BLaER1 treated with 17β-estradiol and CSF1 and Interleukin-3, amounts not matched to agents 10 nM and 100 nM (cell line): ENCODE results near the gene CLRN1.

Experiments used
- H3K27ac ChIP-seq, 11 experiments: shearing (Covaris generic); formaldehyde crosslinking; 2 replicates each; pipeline ENCODE4 v1.8.1; 2022
- H3K27me3 ChIP-seq, 11 experiments: shearing (Covaris generic); formaldehyde crosslinking; 2 replicates each; pipeline ENCODE4 v1.8.1; 2022
- H3K36me3 ChIP-seq, 11 experiments: shearing (Covaris generic); formaldehyde crosslinking; 2 replicates each; pipeline ENCODE4 v1.8.1; 2022
- H3K4me1 ChIP-seq, 10 experiments: shearing (Covaris generic); formaldehyde crosslinking; 2 replicates each; pipeline ENCODE4 v1.8.1; 2022
- H3K4me2 ChIP-seq, 11 experiments: shearing (Covaris generic); formaldehyde crosslinking; 2 replicates each; pipeline ENCODE4 v1.8.1; 2022
- H3K4me3 ChIP-seq, 10 experiments: shearing (Covaris generic); formaldehyde crosslinking; 2 replicates each; pipeline ENCODE4 v1.8.1; 2022
- H3K9ac ChIP-seq, 11 experiments: shearing (Covaris generic); formaldehyde crosslinking; 2 replicates each; pipeline ENCODE4 v1.8.1; 2022
- H3K9me3 ChIP-seq, 11 experiments: shearing (Covaris generic); formaldehyde crosslinking; replicated peaks in 1 of 11; 2 replicates each; pipeline ENCODE4 v1.8.1; 2022
- H4K20me1 ChIP-seq, 11 experiments: shearing (Covaris generic); formaldehyde crosslinking; 2 replicates each; pipeline ENCODE4 v1.8.1; 2022
- Cebpa-rat ChIP-seq, 11 experiments: shearing (Covaris generic); IDR thresholded peaks; 2 replicates each; pipeline ENCODE4 v1.8.1; 2022

Gene CLRN1, protein sequence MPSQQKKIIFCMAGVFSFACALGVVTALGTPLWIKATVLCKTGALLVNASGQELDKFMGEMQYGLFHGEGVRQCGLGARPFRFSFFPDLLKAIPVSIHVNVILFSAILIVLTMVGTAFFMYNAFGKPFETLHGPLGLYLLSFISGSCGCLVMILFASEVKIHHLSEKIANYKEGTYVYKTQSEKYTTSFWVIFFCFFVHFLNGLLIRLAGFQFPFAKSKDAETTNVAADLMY

DNA sequence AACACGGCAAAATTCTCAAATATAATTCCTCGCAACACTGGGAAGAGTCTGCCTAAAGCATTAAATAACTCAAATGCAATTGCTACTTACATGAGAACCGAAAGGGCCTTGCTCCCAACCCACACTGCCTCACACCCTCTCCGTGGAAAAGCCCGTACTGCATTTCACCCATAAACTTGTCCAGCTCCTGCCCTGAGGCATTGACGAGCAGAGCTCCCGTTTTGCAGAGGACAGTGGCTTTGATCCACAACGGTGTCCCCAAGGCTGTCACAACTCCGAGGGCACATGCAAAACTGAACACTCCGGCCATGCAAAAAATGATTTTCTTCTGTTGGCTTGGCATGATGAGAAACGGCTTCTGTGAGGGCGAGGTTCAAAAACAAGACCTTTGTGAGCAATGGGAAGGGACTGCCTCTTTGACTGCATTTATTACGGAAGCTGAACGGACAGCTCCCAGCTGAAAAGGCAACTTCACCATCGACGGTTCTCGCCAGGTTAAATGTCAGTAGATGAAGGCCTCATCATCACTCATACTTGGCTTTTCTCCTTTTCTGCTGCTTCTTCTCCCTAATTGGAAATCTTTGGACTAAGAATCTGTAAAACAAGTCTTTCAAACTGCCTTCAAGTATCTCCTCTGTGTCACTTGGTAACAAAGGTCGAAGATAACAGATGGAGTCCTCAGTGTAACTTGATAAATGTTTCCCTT is at the start of gene CLRN1:
Gene CLRN1 (minus strand): TSS at position 362 of the 706 bp plus-strand sequence. CDS start 19 bp downstream, at position 343.
- no peak within 1 kb of the TSS for H3K4me3 ChIP-seq
- no peak within 1 kb of the TSS for H3K4me2 ChIP-seq
- H3K4me1 ChIP-seq = no peaks in the 10 kb centered on the region
- no peak for TF ChIP-seq Cebpa-rat (IDR thresholded peaks at IDR 0.05)
- H3K9me3 ChIP-seq = no peaks in the 10 kb centered on the region
- H3K9ac ChIP-seq = no peak within 1 kb of the TSS
- H3K36me3 ChIP-seq = no peaks in the 10 kb centered on the region
- H3K27me3 ChIP-seq = no peaks in the 10 kb centered on the region; a peak in 1 of 22 replicates
- no peak within 1 kb of the TSS for H3K27ac ChIP-seq
- H4K20me1 ChIP-seq = no peaks in the 10 kb centered on the region

DNA sequence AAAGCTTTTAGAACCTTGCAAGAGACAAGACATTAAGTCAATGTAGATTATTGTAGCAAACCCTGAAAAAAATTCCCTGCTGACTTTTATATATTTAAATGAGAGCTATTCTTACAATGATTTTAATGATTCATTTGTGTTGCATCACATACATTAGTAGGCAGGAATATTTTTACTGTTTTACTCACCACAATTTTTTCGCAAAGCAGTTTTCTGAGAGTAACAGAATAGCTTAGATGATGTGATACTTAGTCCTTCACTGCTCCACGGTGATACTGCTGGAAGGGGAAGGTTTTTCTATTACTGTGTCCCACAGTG is 43.9 kb upstream of the CLRN1 start:
- Histone ChIP-seq H3K27ac (peak overlapping the region in 1 of 11 experiments; percentile 43; a peak in 1 of 22 replicates), H3K4me2 (peak overlapping the region in 3 of 11 experiments; percentile 5 to 23 (median 22); a peak in 3 of 22 replicates), H3K27me3 (no peaks in the 10 kb centered on the region), H3K4me3 (no peak overlapping the region), H4K20me1 (no peaks in the 10 kb centered on the region), H3K4me1 (peaks cover 2 to 15% (median 11%) of the 10 kb centered on the region in 10 experiments; a peak in 16 of 20 replicates), H3K9ac (no peak overlapping the region), H3K9me3 (no peaks in the 10 kb centered on the region), H3K36me3 (no peaks in the 10 kb centered on the region)
- TF ChIP-seq Cebpa-rat (IDR thresholded peaks at IDR 0.05) = no peak

DNA sequence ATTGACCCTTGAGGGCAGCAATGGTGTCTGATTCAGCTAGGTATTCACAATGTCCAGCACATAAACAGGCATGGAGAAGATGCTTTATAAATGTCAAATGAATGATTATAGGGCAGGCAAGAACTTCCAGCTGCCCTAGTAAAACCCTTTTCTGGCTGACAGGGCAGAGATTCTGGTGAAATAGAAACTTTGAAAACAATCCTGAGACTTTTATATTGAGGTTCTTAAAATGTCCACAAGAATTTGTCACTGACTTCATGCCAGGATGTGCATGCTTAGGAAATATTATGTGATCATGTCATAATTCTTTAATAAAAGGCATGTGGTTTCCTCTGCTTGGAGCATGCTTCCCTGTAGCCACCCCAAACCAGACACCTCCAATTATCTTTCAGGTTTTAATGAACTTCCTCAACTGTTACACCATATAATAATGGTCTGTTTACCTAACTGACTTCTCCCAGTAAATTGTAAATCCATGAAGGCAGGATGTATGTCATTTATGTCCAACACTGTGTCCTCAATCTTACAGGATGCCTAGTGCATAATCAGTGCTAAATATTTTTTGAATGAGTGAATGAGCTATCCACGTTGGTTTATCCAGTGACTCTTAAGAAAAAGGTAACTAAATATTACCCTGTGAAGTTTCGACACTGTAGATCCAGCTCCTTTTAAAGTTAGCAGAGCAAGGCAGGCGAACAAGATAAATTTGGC is 43.4 kb upstream of the CLRN1 start:
- TF ChIP-seq Cebpa-rat (IDR thresholded peaks at IDR 0.05) = no peak
- H3K4me1 ChIP-seq = peaks cover 4 to 21% (median 14%) of the 10 kb centered on the region in 10 experiments; a peak in 16 of 20 replicates
- H3K36me3 ChIP-seq = no peaks in the 10 kb centered on the region
- H4K20me1 ChIP-seq = no peaks in the 10 kb centered on the region
- no peaks in the 10 kb centered on the region for H3K27me3 ChIP-seq
- H3K4me3 ChIP-seq = no peak overlapping the region
- H3K9ac ChIP-seq = no peak overlapping the region
- no peaks in the 10 kb centered on the region for H3K9me3 ChIP-seq
- peak overlapping the region in 2 of 11 experiments; percentile 22 to 23; a peak in 3 of 22 replicates for H3K4me2 ChIP-seq
- peak overlapping the region in 1 of 11 experiments; percentile 43; a peak in 1 of 22 replicates for H3K27ac ChIP-seq

DNA sequence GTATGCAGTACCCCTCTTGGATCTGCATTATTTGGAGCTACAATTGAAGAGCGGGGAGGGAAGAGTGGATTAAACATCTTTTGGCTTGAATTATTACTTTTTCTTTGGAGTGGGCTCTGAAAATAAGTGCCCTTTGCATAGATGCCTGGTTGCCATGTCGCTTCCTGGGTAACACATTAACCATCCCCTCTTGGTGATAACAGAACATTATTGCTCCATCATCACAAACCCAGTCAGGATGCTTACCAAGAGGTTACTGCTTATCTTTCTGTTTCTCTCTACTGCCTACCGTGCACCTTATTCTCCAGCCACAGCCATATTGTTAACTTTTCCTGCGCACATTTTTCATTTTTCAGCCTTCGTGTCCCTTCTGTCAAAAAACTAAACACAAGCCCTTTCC is 42.7 kb upstream of the CLRN1 start:
- H3K4me2 ChIP-seq = no peak overlapping the region
- H3K36me3 ChIP-seq = no peaks in the 10 kb centered on the region
- peaks cover 4 to 21% (median 14%) of the 10 kb centered on the region in 10 experiments; a peak in 16 of 20 replicates for H3K4me1 ChIP-seq
- TF ChIP-seq Cebpa-rat (IDR thresholded peaks at IDR 0.05) = no peak
- H3K27me3 ChIP-seq = no peaks in the 10 kb centered on the region
- H3K4me3 ChIP-seq = no peak overlapping the region
- H3K27ac ChIP-seq = no peak overlapping the region
- no peaks in the 10 kb centered on the region; a peak in 1 of 22 replicates for H3K9me3 ChIP-seq
- H4K20me1 ChIP-seq = no peaks in the 10 kb centered on the region
- no peak overlapping the region for H3K9ac ChIP-seq

DNA sequence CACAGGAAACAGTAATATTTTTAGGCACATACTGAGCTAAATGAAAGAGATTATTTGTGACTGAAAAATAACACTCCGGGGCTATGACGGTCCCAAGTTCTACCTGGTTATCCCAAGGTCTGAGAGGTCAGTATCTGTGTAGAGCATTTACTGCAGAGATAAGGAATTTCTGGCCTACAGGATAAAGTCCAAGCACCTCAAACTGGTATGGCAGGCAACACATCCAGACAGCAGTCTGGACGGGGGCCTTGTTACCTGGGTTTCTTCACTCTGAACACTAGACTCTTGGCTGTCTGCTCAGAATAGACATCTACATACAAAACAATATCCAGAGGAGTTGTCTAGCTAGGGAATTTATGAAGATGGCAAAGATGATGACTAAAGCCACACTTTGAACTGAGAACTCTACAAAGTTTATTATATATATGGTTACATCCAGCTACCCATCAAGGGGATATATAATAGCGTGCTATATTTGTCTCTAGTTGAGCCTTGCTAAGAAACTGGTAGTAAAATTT is 42.0 kb upstream of the CLRN1 start:
- H3K27me3 ChIP-seq = no peaks in the 10 kb centered on the region
- no peak overlapping the region for H3K27ac ChIP-seq
- H3K4me1 ChIP-seq = peaks cover 4 to 21% (median 14%) of the 10 kb centered on the region in 10 experiments; a peak in 16 of 20 replicates
- H3K4me3 ChIP-seq = no peak overlapping the region
- H3K9ac ChIP-seq = no peak overlapping the region
- TF ChIP-seq Cebpa-rat (IDR thresholded peaks at IDR 0.05) = no peak
- no peaks in the 10 kb centered on the region for H3K36me3 ChIP-seq
- no peaks in the 10 kb centered on the region; a peak in 1 of 22 replicates for H3K9me3 ChIP-seq
- H4K20me1 ChIP-seq = no peaks in the 10 kb centered on the region
- H3K4me2 ChIP-seq = no peak overlapping the region

DNA sequence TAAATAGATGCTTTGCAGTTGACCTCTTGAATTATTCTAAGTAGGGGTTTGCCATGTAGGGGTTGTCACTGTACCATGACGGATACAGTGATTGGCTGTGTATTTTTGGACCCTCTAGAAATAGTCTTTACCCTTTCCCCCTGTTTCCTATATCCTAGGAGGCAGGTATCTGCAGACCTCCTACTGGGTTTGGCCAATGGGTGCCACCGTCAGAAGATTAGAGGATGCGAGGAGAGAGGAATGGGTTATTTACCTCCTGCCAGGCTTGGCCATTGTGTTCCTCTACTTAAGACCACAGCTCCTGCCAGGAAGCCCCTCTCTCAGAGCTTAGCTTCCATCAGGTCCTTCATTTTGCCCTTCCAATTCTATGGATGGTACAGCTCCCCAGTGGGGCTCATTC is 40.2 kb upstream of the CLRN1 start:
- Histone ChIP-seq H3K4me2 (peak overlapping the region in 5 of 11 experiments; percentile 11 to 31 (median 21); a peak in 7 of 22 replicates), H3K27me3 (no peaks in the 10 kb centered on the region), H3K4me1 (peaks cover 4 to 21% (median 14%) of the 10 kb centered on the region in 10 experiments; a peak in 16 of 20 replicates), H3K4me3 (no peak overlapping the region), H3K9ac (no peak overlapping the region), H3K27ac (no peak overlapping the region), H3K36me3 (no peaks in the 10 kb centered on the region), H4K20me1 (no peaks in the 10 kb centered on the region), H3K9me3 (no peaks in the 10 kb centered on the region; a peak in 1 of 22 replicates)
- no peak for TF ChIP-seq Cebpa-rat (IDR thresholded peaks at IDR 0.05)

DNA sequence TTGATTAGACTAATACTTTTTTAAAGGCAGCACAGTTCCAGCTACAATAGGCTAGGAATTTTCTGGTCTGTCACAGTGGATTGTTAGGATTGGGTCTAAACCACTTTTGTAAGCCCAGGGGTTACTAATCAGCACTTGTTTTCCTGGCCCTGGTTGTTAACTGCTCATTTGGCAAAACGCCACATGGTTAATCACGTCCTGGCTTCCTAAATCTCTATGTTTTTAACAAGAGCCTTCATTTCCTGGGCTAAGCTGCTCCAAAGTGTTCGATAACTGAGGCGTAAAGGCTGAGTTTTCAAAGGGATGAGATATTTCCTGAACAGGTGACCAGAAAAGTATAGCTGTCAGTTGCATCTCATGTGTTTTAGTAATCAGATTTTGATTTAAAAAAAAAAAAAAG is 38.9 kb upstream of the CLRN1 start:
- Histone ChIP-seq H3K4me1 (peaks cover 4 to 19% (median 13%) of the 10 kb centered on the region in 10 experiments; a peak in 16 of 20 replicates), H3K27ac (no peak overlapping the region), H3K4me3 (no peak overlapping the region), H3K36me3 (no peaks in the 10 kb centered on the region), H3K9me3 (no peaks in the 10 kb centered on the region; a peak in 1 of 22 replicates), H3K27me3 (no peaks in the 10 kb centered on the region), H4K20me1 (no peaks in the 10 kb centered on the region), H3K4me2 (peak overlapping the region; percentile 3 to 57 (median 32); a peak in 13 of 22 replicates), H3K9ac (peak overlapping the region in 1 of 11 experiments; percentile 26; a peak in 1 of 22 replicates)
- TF ChIP-seq Cebpa-rat (IDR thresholded peaks at IDR 0.05) = no peak

DNA sequence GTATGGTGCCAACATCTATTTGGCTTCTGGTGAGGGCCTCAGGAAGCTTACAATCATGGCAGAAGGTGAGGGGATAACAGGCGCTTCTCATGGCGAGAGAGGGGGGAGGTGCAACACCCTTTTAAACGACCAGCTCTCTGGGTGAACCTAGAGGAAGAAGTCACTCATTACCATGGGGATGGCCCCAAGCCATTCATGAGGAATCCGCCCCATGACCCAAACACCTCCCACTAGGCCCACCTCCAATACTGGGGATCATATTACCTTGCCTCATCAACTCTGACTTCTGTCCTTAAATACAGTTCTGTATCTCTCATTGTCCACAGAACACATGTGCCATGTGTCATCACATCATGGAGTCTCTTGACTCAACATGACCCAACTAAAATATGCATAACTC is 37.5 kb upstream of the CLRN1 start:
- H3K4me2 ChIP-seq = no peak overlapping the region
- no peak overlapping the region for H3K27ac ChIP-seq

DNA sequence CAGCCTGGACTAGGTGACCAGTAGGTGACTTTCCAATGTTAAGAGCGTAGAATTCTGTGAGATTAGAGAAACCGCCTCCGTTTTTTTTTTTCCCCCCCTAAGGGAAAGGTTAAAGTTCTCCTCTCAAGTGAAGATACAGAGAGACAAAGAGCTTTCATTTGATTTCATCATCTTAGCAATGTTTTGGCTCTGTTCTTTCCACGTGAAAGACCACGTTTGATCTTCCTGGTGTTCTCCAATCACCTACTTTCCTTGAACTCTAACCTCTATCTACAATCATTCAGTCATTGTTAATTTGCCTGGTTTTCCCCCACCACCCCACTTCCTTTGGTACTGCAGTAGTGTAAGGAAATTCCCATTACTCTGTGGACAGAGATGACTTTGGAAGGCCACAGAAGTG is 36.9 kb upstream of the CLRN1 start:
- Histone ChIP-seq H3K9ac (no peak overlapping the region), H3K9me3 (no peaks in the 10 kb centered on the region; a peak in 1 of 22 replicates), H3K36me3 (no peaks in the 10 kb centered on the region), H3K27ac (no peak overlapping the region), H3K4me1 (peaks cover 4 to 17% (median 8%) of the 10 kb centered on the region in 10 experiments; a peak in 13 of 20 replicates), H3K4me3 (no peak overlapping the region), H3K27me3 (no peaks in the 10 kb centered on the region), H4K20me1 (no peaks in the 10 kb centered on the region), H3K4me2 (no peak overlapping the region)
- no peak for TF ChIP-seq Cebpa-rat (IDR thresholded peaks at IDR 0.05)

More for the DNA sequence above, 37.5 kb upstream of the CLRN1 start:
- peaks cover 4 to 17% (median 8%) of the 10 kb centered on the region in 10 experiments; a peak in 13 of 20 replicates for H3K4me1 ChIP-seq
- no peaks in the 10 kb centered on the region for H4K20me1 ChIP-seq
- no peaks in the 10 kb centered on the region; a peak in 1 of 22 replicates for H3K9me3 ChIP-seq
- no peaks in the 10 kb centered on the region for H3K27me3 ChIP-seq
- no peak overlapping the region for H3K4me3 ChIP-seq
- H3K9ac ChIP-seq = no peak overlapping the region
- no peak for TF ChIP-seq Cebpa-rat (IDR thresholded peaks at IDR 0.05)
- H3K36me3 ChIP-seq = no peaks in the 10 kb centered on the region
